HG02623 (cell line): ENCODE data around the gene PTP4A2.
A peak's percentile ranks its signal among the peaks of the same experiment; 100 is the strongest.
"Not testable (repeated sequence)": the region's sequence is repeated elsewhere in the genome, so short reads cannot be mapped to it uniquely, and the experiment has no call there.

Experiments used
- ATAC-seq: cut with Tn5 transposase; IDR thresholded peaks from one replicate; pipeline ENCODE4 v1.9.1; 2021; ENCODE audit warnings: moderate library complexity; ENCODE audit not compliant: unreplicated experiment

Gene PTP4A2

GRCh38 chr1:31951276-31951675 is 13.1 kb upstream of the PTP4A2 start:
- ATAC-seq, result no peak

- no peak for ATAC-seq
Observed at GRCh38 chr1:31949862-31950261, 11.7 kb upstream of the PTP4A2 start.

- ATAC-seq, result not testable (repeated sequence)
Observed at GRCh38 chr1:31945677-31946076, 7.5 kb upstream of the PTP4A2 start.

DNA sequence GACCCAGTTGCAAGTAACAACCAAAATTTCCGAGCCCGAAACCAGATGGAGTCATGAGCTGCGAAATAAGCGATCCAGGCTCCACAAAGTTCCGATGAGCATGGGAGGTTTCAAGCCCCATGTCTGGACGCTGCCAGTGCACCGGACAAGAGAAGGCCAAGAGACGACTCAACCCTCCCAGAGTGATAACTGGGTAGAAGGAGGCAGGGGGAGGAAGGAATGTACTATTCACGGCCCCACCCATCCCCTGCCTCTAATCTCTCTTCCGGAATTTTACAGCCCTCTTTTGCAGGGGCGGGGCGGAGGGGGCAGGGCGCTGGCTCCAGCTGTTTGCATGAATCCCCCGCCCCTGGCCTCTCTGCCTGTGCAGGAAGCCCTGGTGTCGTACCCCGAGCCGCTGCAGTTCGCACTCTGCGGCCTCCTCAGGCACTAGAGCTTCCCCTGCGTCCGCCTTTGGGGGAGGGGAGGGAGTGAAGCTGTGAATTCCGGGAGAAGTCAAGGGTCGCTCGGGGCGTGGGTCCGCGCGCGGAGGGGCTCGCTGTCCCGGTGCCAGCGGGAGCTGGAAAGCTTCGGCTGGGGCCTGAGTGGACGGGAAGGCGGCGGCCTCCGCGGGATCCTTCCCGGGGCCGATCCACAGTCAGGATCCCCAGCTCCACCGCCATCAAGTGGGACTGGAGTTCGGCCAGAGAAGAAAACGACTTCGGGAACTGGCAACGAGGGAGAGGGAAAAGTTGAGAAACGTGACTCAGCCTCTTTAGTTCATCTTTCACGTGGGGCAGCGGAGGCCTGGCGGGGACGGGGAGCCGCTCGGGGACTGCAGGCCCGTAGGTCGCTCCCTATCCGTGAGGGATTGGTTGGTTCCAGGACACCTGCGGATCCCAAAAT is 6.3 kb upstream of the PTP4A2 start:
- ATAC-seq, result peak; percentile 67

DNA sequence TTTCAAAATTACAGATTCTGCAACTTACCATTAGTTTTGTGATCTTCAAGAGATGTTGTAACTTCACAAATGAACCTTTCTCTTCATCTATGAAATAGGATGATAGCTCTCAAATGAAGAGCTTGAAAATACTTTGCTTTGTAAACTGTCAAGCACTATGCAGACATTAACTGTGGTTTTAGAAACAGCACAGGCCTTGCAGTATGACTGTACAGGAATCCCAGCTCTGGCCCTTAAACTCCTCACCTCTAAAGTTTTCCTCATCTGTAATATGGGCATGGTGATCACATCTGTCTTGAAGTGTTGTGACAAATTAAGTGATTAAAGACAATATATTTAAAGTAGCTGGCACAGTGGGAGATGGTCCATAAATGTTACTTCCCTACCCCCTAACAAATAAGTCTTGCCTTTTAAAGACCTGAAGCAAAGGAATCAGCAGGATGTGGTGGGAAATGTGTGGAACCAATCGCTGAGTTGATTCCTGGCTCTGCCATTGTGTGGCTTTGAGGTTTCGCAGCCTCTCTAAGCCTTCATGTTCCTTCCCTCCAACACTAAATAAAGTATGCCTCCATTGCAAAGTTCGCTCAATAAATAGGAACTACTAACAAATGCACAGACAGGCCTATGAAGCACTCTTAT is 5.5 kb upstream of the PTP4A2 start:
- no peak for ATAC-seq

DNA sequence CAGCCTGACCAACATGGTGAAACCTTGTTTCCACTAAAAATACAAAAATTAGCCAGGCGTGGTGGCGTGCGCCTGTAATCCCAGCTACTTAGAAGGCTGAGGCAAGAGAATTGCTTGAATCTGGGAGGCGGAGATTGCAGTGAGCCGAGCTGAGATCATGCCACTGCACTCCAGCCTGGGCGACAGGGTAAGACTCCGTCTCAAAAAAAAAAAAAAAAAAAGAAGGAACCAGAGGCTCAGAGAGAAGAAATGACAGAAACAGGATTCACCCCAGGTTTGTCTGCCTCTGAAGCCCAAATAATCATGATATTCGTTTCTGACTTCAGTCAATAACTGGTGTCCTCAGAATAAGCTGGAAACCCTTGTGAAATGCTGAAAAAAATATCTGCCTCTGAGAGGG is 3.9 kb upstream of the PTP4A2 start:
- not testable (repeated sequence) for ATAC-seq

DNA sequence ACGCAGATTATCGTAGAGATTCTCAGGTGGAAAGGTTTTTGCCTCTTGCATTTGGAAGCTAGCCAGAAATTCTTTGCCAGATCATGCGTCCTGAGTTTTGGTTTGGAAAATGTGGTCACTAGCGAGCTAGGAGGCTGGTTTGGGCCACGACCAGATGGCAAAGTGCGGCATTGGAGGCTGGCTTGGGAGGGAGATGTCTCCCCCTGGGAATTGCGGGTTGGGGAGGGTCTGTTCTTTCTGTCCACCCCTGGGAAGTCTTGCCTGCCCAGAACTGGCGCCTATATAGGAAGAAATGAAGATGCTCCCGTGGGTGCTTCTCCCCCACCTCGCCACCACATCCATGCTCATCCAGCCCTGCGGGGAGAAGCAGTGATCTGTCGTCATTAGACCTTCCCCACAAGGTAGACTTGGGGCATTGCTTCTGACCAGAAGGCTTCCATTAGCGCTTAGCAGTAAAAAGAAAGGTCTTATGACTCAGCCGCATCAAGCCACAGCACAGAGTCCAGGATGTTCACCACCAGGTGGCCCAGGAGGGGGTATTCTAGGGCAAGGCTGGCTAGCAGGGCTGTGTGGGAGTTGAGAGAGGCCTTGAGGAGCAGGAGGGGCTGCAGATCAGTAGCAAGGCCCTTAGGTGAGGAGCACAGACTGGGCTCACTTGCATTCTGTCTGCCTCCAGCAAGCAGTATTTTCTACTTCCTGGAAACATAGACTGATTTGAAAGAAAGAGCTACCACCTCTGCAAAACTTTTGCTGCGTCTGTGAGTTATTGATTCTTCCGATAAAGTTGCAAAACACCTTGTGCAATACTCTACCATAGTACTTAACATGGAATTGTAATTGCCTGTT is 1.5 kb upstream of the PTP4A2 start:
- ATAC-seq, result no peak

DNA sequence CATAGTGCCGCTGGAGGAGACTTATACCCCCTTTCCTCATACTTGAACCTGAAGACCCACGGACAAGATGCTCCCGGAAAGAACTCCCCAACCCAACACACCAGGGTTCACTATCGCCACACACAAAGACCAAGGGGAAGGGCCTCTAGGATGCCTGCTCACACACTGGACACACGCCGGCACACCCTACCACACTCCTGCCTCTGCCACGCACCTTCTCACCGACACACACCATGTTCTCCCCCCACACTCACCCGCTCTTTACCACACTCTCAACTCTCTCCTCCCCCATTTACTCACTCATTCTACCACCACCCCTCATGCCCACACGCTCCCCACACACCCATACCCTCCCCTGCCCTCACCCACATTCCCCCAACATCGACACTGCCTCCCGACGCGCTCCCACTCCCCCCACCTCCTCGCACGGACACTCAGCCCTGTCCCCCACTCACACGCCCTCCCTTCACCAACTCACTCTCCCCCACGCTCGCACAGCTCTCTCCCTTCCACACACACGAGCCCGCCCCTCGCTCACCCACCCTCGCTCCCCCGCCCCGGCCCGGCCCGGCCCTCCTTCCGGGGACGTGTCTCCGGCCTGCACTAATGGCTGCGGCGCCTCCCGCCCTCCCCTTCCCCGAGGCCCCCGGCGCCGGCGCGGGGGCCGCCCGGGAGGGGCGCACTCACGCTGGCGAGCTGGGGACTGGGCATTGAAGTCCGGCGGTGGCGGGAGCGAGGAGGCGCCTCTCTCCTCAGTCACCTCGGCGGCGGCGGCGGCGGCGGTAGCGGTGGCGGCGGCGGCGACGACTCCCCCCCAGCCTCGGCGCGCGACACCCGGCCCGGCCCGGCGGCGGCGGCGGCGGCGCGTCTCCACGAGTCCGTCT is 626 bp downstream of the PTP4A2 start:
- peak; percentile 34 for ATAC-seq

GRCh38 chr1:31936981-31937299 is 1.2 kb downstream of the PTP4A2 start:
- no peak for ATAC-seq

DNA sequence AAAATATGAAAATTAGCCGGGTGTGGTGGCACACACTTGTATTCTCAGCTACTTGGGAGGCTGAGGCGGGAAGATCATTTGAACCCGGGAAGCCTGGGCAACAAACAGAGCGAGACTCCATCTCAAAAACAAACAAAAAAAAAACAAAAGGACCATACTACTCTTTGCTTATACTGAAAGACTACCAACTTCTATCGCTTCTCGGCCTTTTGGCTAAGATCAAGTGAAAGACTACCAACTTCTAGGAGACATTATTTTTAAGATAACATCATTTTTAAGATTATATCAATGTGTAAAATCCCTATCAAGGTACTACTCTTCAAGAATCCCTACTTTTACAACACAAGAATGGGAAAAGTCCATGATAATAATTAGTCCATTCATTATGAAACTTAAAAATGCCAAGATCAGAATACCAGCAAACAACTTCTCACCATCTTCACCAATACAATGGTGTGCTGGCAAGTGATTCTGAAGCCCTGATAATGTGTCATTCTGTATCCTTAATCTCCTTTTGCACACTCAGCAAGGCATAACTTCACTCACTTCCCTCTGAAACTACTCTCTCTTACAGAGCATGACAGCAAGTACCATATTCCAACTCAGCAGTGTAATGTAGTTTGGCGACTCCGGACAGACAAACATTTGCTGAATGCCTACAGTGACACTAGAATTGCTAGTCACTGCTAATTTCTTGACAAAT is 1.7 kb downstream of the PTP4A2 start:
- ATAC-seq, result no peak

GRCh38 chr1:31934706-31935629 is 3.2 kb downstream of the PTP4A2 start:
- ATAC-seq, result no peak

- no peak for ATAC-seq
Observed at GRCh38 chr1:31932491-31933316, 5.5 kb downstream of the PTP4A2 start.

GRCh38 chr1:31931593-31932225 is 6.5 kb downstream of the PTP4A2 start:
- ATAC-seq, result no peak

DNA sequence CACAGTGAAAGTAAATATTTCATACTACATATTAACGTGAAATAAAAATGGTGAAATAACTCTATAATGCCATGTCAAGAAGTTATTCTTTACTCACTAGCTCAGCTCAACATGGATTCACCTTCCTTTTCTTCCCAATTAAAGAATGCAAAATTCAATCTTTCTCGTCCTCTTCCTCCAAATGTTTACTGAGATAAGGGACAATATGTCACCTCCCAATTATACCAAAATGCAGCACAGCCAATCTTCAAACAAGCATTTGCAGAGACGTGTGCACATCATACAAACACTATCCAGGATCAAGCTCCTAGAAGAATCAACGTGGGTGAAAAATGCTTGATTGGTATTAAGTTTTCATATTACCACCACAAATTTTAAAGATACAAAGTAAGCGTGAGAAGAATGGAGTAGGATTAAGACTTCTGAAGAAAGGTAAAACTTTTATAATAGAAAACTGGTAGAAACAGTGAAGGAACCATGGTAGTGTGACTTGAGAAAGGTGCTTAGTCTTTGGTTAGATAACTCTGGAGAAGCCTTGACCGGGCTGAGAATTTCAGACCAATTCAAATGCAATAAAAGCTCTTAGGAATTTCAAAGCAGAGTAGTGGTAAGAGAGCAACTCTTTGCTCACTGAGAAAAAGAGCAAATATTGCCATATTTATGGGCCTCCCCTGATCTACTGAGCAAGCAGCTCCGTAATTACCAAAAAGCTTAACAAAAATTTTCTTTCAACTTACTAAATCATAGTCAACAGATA is 7.2 kb downstream of the PTP4A2 start:
- no peak for ATAC-seq

DNA sequence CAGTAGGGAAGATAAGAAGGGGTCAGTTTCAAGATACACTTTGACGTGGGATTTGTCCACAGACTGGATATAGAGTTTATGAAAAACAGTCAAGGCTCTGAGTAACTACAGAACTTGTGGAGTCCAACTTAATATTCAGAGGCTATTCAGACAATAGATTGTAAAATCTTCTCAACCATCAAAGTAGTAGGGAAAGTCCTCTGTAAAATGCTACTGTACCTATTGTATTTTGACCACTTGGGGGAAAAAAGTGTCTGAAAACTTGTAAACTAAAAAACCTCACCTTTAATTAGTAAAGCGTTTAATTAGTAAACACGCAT is 10.5 kb downstream of the PTP4A2 start:
- no peak for ATAC-seq

DNA sequence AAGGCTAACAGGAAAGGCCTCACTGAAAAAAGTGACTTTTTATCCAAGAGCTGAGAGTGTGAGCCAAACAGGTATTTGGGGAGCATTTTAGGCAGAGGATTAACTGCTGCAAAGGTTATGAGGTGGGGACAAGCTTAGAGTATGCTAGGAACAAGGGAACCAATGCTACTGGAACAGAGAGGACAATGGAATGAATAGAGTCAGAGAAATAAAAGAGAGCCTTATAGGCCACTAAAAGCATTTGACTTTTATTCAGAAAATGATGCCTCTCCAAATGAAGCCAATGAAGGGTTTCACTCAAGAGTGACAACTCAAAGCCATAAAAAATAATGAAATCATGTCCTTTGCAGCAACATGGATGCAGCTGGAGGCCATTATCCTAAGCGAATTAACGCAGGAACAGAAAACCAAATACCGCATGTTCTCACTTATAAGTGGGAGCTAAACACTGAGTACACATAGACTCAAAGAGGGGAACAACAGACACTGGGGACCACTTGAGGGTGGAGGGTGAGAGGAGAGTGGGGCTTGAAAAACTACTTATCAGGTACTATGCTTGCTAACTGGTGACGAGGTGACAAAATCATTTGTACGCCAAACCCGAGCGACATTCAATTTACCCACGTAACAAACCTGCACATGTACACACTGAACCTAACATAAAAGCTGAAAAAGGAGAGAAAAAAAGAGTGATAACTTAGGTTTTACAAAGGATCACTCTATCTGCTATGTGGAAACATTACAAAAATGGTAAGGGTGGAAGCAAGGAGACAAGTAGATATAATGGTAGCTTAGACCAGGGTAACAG is 11.1 kb downstream of the PTP4A2 start:
- ATAC-seq, result no peak
